ENCODE measurements around the gene PPP1R14C.

PPP1R14C gene

DNA sequence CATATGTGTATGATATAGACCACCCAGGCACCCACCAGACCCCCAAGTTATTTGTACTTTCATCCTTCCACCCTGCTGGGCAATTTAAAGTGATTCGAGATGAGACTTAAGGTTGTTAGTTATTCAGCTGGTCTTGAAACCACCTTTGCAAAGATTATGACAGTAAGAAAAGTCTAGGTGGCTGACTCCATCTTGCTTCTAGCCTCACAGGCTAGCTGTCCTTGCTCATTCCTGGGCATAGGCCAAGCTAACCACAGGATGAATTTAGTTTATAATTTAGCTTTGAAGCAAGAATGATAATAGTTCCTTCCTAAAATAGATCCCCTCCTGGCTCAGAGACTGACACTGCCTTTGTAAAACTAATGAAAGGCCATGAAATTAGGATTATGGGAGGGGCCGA is 154.0 kb downstream of the PPP1R14C start:
- DNase-seq (ENCODE audit: low read depth): no peak

DNA sequence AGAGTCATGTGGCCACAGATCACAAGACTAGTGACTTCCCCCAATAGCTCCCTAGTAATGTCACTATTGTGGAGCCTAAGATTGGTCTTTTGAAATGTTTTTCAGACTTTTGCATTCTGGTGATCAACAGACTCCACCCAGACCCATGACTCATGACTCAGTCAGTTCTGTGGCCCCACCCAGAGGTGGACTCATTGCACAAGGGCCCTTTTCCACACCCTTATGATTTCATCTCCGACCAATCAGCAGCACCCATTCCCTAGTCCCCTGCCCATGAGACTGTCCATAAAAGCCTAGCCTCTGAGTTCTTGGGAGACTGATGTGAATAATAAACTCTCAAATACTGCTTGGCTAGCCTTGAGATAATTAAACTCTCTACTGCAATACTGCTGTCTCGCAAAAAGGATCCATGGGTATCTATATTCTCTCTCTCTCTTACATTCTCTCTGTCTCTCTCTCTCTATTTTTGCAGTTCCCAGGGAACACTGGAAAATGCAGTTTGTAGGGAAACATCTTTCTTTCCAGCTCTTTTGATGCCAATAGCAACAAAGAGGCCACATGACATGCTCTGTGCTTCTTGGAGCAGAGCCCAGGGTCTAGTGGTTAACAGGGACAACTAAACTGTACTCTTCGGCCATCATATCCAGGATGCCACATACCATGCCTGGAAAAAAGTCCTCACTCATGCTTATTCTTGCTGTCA is 154.6 kb downstream of the PPP1R14C start:
- DNase-seq (ENCODE audit: low read depth): no peak

DNA sequence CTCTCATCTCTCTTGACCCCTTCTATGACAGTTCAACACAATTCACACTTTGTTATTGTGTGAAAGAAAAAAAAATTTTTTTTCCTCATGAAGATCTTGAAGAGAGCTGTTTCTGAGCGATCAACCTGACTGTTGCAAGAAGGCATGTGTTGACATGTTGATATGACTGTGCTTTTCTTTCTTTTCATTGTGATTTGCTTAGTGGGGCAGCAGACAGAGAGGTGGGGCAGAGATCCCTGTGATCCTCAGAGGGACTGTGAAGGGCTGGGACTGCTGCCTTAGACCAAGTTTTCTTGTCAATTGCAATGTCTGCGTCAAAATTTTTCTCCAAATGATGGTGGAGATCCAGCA is 155.2 kb downstream of the PPP1R14C start:
- DNase-seq (ENCODE audit: low read depth): no peak

DNA sequence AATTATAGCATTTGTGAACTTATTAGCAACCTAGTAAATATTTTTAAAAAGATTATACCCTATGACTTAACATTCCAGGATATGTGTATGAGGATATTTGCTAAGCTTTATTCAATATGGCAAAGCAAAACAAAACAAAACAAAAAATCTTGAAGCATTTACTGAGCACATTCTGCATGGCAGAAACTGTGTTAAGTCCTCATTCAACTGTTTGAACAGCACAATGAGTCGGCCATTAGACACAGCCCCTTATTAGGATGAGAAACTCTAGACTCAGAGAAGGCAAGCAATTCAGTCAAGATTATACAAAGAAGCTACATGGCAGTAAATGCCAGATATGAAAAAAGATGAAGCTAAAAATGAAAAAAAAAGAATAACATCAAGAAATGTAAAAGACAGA is 155.8 kb downstream of the PPP1R14C start:
- DNase-seq (ENCODE audit: low read depth): no peak

All from stimulated activated CD8-positive, alpha-beta memory T cell treated with anti-CD3 and anti-CD28 coated beads, Interleukin-12 subunit alpha, Interleukin-12 subunit beta, amount 100 ng/mL, for 1 hour (primary cell).